Measurements from ENCODE around the gene ODF4.

The ODF4 gene

GRCh38 chr17:8294361-8294760, 45.3 kb upstream of the ODF4 start:
- Histone ChIP-seq H3K9me3 (ENCODE audit: insufficient read depth, low read length) (no peaks in the 10 kb centered on the region), H3F3A (ENCODE audit: insufficient read depth) (peaks cover 8% of the 10 kb centered on the region; the same call in 1 of the 2 replicates), H3K79me2 (ENCODE audit: insufficient read depth, low read length) (peaks cover 1% of the 10 kb centered on the region; the same call in 1 of the 2 replicates), H3K36me3 (ENCODE audit: low read length) (no peaks in the 10 kb centered on the region), H3K27ac (ENCODE audit: low read depth, low read length) (no peak overlapping the region), H3K9ac (ENCODE audit: low read length) (peak overlapping the region; percentile 69), H2AFZ (ENCODE audit: low read depth, low read length, severe bottlenecking) (no peak overlapping the region), H3K4me2 (ENCODE audit: low read depth, low read length, poor library complexity, severe bottlenecking) (peak overlapping the region; percentile 79), H3K27me3 (ENCODE audit: low read length) (no peaks in the 10 kb centered on the region), H3K4me3 (ENCODE audit: insufficient read depth, low read length, poor library complexity, severe bottlenecking) (no peak overlapping the region), H3K9me2 (replicated peaks; ENCODE audit: insufficient read depth, low read length) (no peaks in the 10 kb centered on the region), H4K20me1 (ENCODE audit: low read depth, low read length) (no peaks in the 10 kb centered on the region)
- no peak for TF ChIP-seq CTCF (IDR thresholded peaks at IDR 0.05; ENCODE audit: insufficient read depth, low read length, poor library complexity, severe bottlenecking)

GRCh38 chr17:8294814-8295316, 44.8 kb upstream of the ODF4 start:
- Histone ChIP-seq H3K27me3 (ENCODE audit: low read length) (no peaks in the 10 kb centered on the region), H3K9me3 (ENCODE audit: insufficient read depth, low read length) (no peaks in the 10 kb centered on the region), H2AFZ (ENCODE audit: low read depth, low read length, severe bottlenecking) (peak overlapping the region; percentile 87), H3K9me2 (replicated peaks; ENCODE audit: insufficient read depth, low read length) (no peaks in the 10 kb centered on the region), H3K4me2 (ENCODE audit: low read depth, low read length, poor library complexity, severe bottlenecking) (peak overlapping the region; percentile 79), H4K20me1 (ENCODE audit: low read depth, low read length) (no peaks in the 10 kb centered on the region), H3K9ac (ENCODE audit: low read length) (peak overlapping the region; percentile 69), H3F3A (ENCODE audit: insufficient read depth) (peaks cover 8% of the 10 kb centered on the region; the same call in 1 of the 2 replicates), H3K36me3 (ENCODE audit: low read length) (no peaks in the 10 kb centered on the region), H3K4me3 (ENCODE audit: insufficient read depth, low read length, poor library complexity, severe bottlenecking) (peak overlapping the region; percentile 71), H3K79me2 (ENCODE audit: insufficient read depth, low read length) (no peaks in the 10 kb centered on the region), H3K27ac (ENCODE audit: low read depth, low read length) (peak overlapping the region; percentile 29; the same call in 1 of the 2 replicates)
- TF ChIP-seq EZH2phosphoT487 (conservative IDR thresholded peaks at IDR 0.05; ENCODE audit: low read length) (no peak), CTCF (IDR thresholded peaks at IDR 0.05; ENCODE audit: insufficient read depth, low read length, poor library complexity, severe bottlenecking) (no peak)

- no peak overlapping the region for H3K4me2 ChIP-seq (ENCODE audit: low read depth, low read length, poor library complexity, severe bottlenecking)
- peak overlapping the region; percentile 33 for H2AFZ ChIP-seq (ENCODE audit: low read depth, low read length, severe bottlenecking)
- no peak overlapping the region for H3K4me3 ChIP-seq (ENCODE audit: insufficient read depth, low read length, poor library complexity, severe bottlenecking)
- H4K20me1 ChIP-seq (ENCODE audit: low read depth, low read length), result no peaks in the 10 kb centered on the region
- no peaks in the 10 kb centered on the region for H3K9me2 ChIP-seq (replicated peaks; ENCODE audit: insufficient read depth, low read length)
- no peak for TF ChIP-seq CTCF (IDR thresholded peaks at IDR 0.05; ENCODE audit: insufficient read depth, low read length, poor library complexity, severe bottlenecking)
- no peak for TF ChIP-seq EZH2phosphoT487 (conservative IDR thresholded peaks at IDR 0.05; ENCODE audit: low read length)
- no peaks in the 10 kb centered on the region for H3K9me3 ChIP-seq (ENCODE audit: insufficient read depth, low read length)
- H3K9ac ChIP-seq (ENCODE audit: low read length), result no peak overlapping the region
- H3K36me3 ChIP-seq (ENCODE audit: low read length), result no peaks in the 10 kb centered on the region
- H3K27ac ChIP-seq (ENCODE audit: low read depth, low read length), result no peak overlapping the region
- no peaks in the 10 kb centered on the region for H3K79me2 ChIP-seq (ENCODE audit: insufficient read depth, low read length)
- peaks cover 9% of the 10 kb centered on the region; the same call in 1 of the 2 replicates for H3F3A ChIP-seq (ENCODE audit: insufficient read depth)
- no peaks in the 10 kb centered on the region for H3K27me3 ChIP-seq (ENCODE audit: low read length)
Observed at GRCh38 chr17:8300226-8300625, 39.4 kb upstream of the ODF4 start.
